Measurements from ENCODE around the gene ASAP2. TPM values are rescaled to one million over a fixed set of nuclear protein-coding genes. Genes with fewer than 3 reads are reported as not detected.

The ASAP2 gene
- total RNA-seq, 1 experiment from 2014 or later, result 12.6 TPM

DNA sequence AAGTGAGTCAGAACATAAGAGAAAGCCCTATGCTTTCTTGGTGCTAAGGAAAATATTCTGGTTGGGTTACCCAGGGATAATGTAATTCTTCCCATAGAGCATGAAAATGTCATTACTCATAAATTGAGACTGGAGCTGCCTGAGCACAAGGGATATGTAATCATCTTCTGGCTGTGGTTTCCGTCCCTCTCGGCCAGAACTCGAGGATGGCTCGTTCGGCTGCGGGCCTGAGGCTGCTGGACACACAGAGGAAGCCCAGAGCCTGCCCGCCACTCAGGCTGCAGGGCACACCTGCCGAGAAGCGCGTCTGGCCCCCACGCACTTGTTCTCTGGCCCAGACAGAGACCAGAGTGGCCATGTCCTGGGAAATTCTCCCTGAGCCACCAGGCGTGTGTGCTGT lies 104.9 kb downstream of the ASAP2 start:
- no peak overlapping the region for H3K9ac ChIP-seq (ENCODE audit: extremely low read depth, insufficient read length, low read length)
- Mint-ChIP-seq H3K27me3 (ENCODE audit: low read depth) (no peaks in the 10 kb centered on the region), H3K4me1 (peaks cover 14 to 18% of the 10 kb centered on the region in 2 experiments), H3K27ac (no peak overlapping the region), H3K4me3 (no peak overlapping the region), H3K9me3 (no peaks in the 10 kb centered on the region), H3K36me3 (ENCODE audit: insufficient read depth in 1 of 3, low read depth in 3 of 3) (no peaks in the 10 kb centered on the region)
- no peak overlapping the region for H2BK5ac ChIP-seq (ENCODE audit: insufficient read length, low read length)
- no peak overlapping the region for H2AFZ ChIP-seq (ENCODE audit: low read length)
- H2BK12ac ChIP-seq (ENCODE audit: insufficient read length, low read depth, low read length), result no peak overlapping the region
- H3K4me2 ChIP-seq (ENCODE audit: insufficient read depth, insufficient read length, low read length), result no peak overlapping the region
- no peaks in the 10 kb centered on the region for H3K23me2 ChIP-seq (ENCODE audit: insufficient read length, low read depth, low read length, poor library complexity, severe bottlenecking)
- H4K8ac ChIP-seq (replicated peaks; ENCODE audit: insufficient read length, low read depth, low read length), result no peak overlapping the region
- no peak overlapping the region for H3K4ac ChIP-seq (ENCODE audit: low read depth, low read length)
- TF ChIP-seq, protein P1, sequence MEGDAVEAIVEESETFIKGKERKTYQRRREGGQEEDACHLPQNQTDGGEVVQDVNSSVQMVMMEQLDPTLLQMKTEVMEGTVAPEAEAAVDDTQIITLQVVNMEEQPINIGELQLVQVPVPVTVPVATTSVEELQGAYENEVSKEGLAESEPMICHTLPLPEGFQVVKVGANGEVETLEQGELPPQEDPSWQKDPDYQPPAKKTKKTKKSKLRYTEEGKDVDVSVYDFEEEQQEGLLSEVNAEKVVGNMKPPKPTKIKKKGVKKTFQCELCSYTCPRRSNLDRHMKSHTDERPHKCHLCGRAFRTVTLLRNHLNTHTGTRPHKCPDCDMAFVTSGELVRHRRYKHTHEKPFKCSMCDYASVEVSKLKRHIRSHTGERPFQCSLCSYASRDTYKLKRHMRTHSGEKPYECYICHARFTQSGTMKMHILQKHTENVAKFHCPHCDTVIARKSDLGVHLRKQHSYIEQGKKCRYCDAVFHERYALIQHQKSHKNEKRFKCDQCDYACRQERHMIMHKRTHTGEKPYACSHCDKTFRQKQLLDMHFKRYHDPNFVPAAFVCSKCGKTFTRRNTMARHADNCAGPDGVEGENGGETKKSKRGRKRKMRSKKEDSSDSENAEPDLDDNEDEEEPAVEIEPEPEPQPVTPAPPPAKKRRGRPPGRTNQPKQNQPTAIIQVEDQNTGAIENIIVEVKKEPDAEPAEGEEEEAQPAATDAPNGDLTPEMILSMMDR (conservative IDR thresholded peaks at IDR 0.05), result no peak
- no peaks in the 10 kb centered on the region for H3K9me3 ChIP-seq (ENCODE audit: control insufficient read depth, low read depth, low read length)
- no peak overlapping the region for H3K14ac ChIP-seq (ENCODE audit: insufficient read depth, low read length)
- no peaks in the 10 kb centered on the region for H4K20me1 ChIP-seq (ENCODE audit: control insufficient read depth, insufficient read depth, insufficient read length)
- no peak overlapping the region for H3K56ac ChIP-seq (ENCODE audit: insufficient read length, low read depth, low read length)
- H3K23ac ChIP-seq (ENCODE audit: insufficient read length, low read depth, low read length), result no peak overlapping the region
- H3K27ac ChIP-seq (ENCODE audit: insufficient read length, low read depth, low read length), result no peak overlapping the region
- no peak overlapping the region for H3K18ac ChIP-seq (ENCODE audit: insufficient read length, low read depth, low read length)
- H3K27me3 ChIP-seq (ENCODE audit: insufficient read depth, low read length), result no peaks in the 10 kb centered on the region
- H2BK120ac ChIP-seq (ENCODE audit: low read depth, low read length, poor library complexity, severe bottlenecking), result no peak overlapping the region
- no CpG with 5 or more reads among the region's 12 CpGs for WGBS (ENCODE audit: extremely low coverage, insufficient read length, low lambda C conversion rate)
- no peak overlapping the region for H4K5ac ChIP-seq (ENCODE audit: insufficient read length, low read depth, low read length)
- no peaks in the 10 kb centered on the region for H3K4me1 ChIP-seq (ENCODE audit: insufficient read depth, low read length)
- H2AK5ac ChIP-seq (ENCODE audit: insufficient read length, low read length), result no peak overlapping the region
- no peak for DNase-seq
- no peaks in the 10 kb centered on the region for H3K79me2 ChIP-seq (ENCODE audit: insufficient read depth, low read length)
- no peaks in the 10 kb centered on the region for H3K79me1 ChIP-seq (ENCODE audit: insufficient read depth, low read depth, low read length, poor library complexity, severe bottlenecking)
- no peak overlapping the region for H4K91ac ChIP-seq (ENCODE audit: insufficient read length, low read depth, low read length)
- H3T11ph ChIP-seq (ENCODE audit: low read length), result no peak overlapping the region
- H2BK20ac ChIP-seq (ENCODE audit: low read depth, low read length, poor library complexity, severe bottlenecking), result no peak overlapping the region
- H2BK15ac ChIP-seq (ENCODE audit: low read depth, low read length), result no peak overlapping the region

Measured in H9 (cell line).